HG03135 (cell line): Measurements from ENCODE around the gene RASSF10.

Experiments used
- ATAC-seq: cut with Tn5 transposase; IDR thresholded peaks from one replicate; pipeline ENCODE4 v1.9.1; 2021; ENCODE audit warnings: mild to moderate bottlenecking, moderate library complexity; ENCODE audit not compliant: unreplicated experiment

The RASSF10 gene

GRCh38 chr11:12993626-12994025 lies 15.5 kb upstream of the RASSF10 start:
- no peak for ATAC-seq

- ATAC-seq: no peak
Measured at GRCh38 chr11:12994476-12994875, 14.6 kb upstream of the RASSF10 start.

DNA sequence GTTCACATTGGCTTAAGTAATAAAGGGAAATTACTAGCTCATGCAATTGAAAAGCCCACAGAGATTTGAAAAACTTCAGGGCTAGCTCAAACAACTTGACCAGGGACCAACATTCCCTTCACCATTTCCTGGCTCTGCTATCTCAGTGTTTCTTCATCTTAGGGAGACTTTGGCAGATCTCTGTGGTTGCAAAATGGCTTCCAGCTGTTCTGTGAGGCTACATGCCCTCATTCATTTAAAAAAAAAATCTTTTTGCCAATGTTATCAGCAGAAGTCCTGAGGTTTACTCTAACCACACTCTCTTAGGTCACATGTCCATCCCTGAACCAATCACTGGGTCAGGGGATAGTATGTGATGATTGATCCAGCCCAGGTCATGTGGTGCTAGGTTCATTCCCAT lies 13.9 kb upstream of the RASSF10 start:
- no peak for ATAC-seq

DNA sequence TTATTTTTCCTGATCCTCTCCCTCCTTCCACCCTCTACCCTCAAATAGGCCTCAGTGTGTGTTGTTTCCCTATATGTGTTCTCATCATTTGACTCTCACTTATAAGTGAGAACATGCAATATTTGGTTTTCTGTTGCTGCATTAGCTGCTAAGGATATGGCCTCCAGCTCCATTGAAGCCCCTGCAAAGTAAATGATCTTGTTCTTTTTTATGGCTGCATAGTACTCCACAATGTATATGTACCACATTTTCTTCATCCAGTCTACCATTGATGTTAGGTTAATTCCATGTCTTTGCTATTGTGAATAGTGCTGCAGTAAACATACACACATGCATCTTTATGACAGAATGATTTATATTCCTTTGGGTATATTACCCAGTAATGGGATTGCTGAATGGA lies 13.3 kb upstream of the RASSF10 start:
- ATAC-seq: no peak

DNA sequence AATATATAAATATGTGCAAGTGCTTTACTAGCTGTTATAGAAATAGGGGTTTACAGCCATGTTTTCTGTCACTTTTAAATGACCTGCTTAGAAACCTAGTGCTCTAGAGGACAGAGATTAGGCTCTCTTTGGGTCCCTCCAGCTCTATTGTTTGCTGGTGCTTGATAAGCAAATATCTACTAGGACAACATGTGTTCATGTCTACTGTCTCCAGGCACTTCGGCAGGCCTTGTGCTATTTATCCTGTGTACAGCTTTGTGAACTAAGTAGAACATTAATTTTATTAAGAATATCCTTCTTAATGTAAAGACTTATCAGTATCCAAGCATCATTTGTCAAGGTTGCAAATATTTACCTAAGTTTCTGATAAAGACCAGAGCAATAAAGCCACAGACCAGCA lies 11.9 kb upstream of the RASSF10 start:
- ATAC-seq: no peak

- ATAC-seq: no peak
Measured at GRCh38 chr11:12998336-12998735, 10.8 kb upstream of the RASSF10 start.

GRCh38 chr11:12999597-12999996 lies 9.5 kb upstream of the RASSF10 start:
- no peak for ATAC-seq

GRCh38 chr11:13000116-13000515 lies 9.0 kb upstream of the RASSF10 start:
- no peak for ATAC-seq

DNA sequence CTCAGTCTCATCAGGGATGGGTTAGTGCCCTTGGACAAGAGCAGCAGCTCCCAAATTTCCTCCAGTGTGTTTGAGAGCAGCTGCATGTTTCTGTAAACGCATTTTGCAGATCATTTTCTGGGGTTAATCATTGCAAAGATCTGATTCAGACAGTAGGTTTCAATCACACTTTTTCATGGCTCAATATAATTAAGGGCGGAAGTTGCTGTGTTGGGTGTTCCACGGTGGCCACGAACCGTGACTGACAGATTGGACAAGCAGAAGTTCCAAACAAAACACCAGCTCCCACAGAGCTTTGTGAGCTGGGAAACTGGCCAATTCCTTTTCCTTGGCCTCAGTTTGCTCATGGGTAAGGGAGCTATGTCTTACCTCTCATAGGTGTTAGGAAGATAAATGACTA lies 8.4 kb upstream of the RASSF10 start:
- no peak for ATAC-seq

GRCh38 chr11:13003736-13004493 lies 5.2 kb upstream of the RASSF10 start:
- no peak for ATAC-seq

- no peak for ATAC-seq
Measured at GRCh38 chr11:13007182-13008060, 1.7 kb upstream of the RASSF10 start.

DNA sequence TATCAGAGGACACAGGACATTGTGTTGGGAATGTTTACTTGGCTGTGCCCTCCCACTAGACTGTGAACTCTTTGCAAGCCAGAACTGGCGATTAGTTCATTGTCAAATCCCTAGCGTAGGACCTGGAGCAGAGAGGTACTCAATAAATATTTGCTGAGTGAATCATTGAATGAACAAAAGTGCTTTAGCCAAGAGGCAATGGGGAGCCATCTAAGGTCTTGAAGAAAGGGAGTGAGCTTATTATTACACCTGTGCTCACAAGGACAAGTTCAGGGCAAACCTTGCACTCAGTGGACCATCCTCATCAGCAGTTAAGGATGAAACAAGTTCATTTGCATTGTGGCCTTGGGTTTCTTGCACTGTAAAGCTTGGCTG lies 1.1 kb upstream of the RASSF10 start:
- ATAC-seq: no peak

DNA sequence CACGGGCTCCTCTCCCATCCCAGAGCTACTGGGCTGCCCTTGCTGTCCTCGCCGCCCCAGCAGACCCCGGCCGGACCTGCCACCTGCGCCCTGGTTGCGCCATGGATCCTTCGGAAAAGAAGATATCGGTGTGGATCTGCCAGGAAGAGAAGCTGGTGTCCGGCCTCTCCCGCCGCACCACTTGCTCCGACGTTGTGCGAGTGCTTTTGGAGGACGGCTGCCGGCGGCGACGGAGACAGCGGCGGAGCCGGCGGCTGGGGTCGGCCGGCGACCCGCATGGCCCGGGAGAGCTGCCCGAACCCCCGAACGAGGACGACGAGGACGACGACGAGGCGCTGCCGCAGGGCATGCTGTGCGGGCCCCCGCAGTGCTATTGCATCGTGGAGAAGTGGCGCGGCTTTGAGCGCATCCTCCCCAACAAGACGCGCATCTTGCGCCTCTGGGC lies 382 bp downstream of the RASSF10 start:
- no peak for ATAC-seq

- no peak for ATAC-seq
Measured at GRCh38 chr11:13009921-13010748, 1.0 kb downstream of the RASSF10 start.

DNA sequence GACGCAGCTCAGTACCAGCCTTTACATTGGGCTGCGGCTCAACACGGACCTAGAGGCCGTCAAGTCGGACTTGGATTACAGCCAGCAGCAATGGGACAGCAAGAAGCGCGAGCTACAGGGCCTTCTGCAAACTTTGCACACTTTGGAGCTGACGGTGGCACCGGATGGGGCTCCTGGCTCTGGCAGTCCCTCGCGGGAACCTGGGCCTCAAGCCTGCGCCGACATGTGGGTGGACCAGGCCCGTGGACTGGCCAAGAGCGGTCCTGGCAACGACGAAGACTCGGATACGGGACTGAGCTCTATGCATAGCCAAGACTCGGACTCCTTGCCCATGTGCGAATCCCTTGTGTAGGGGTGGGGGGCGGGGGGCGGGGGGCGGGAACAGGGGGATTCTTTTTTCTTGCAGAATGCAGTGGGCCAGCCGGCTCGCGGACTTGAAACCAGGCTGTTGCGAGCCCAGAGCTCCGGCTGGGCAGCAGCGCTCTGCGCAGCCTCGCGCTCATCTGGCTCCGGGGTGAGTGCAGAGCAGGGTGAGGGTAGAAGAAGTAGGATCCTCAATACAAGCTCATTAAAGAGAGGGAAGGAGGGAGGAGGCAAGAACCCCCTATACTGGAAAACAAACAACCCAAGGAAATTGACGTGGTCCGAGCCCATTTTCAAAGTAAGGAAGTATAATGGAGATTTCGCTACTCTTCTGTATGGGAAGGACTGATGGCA lies 1.8 kb downstream of the RASSF10 start:
- ATAC-seq: no peak

GRCh38 chr11:13011466-13012055 lies 2.4 kb downstream of the RASSF10 start:
- ATAC-seq: no peak

DNA sequence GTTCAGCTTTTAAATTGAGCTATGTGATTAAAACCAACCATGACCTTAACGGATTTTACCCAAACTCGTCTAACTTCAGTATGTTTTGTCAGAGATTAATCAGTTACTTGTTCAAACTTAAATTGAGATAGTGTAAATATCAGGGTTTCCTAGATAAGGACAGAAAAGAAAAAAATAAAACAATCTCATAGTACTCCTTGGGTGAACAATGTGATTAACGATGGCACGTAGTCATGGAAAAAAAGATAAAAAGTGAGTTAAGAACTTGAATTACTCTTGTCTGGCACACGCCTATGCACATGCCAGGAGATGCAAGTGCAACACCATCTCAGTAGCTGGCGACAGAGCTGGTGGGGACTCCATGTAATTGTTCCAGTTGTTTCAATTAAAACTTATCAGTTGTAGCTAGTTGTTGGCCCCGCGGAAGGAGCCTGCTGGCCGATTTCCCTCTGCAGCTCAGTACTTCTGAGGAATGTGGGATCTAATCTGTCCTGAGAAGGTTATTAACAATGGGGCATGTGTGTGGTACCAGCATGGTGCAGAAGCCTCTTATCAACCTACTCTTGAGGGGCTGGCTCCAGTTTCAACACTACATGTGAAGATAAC lies 3.0 kb downstream of the RASSF10 start:
- ATAC-seq: no peak

GRCh38 chr11:13013054-13013488 lies 4.0 kb downstream of the RASSF10 start:
- no peak for ATAC-seq

- ATAC-seq: no peak
Measured at GRCh38 chr11:13015753-13016152, 6.6 kb downstream of the RASSF10 start.

DNA sequence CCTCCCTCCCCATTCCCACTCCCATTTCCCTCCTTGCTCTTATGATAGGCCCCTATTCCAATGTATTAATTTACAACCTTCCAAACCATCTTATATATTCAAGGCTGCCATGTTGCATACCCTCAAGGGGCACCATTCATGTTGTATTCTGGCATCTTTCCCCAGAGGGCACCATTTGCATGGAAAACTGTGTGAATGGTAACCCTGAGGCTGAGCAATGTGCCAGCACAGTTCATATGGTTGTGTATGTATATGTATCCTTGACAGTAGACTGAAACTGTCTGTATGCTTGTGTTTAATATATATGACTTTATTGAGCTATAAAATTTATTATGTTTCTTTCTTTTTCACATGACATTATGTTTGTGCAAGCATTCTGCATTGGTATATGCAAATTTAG lies 7.3 kb downstream of the RASSF10 start:
- no peak for ATAC-seq
